Peyer's patch (tissue), 4 donors: ENCODE data around the gene PGAM1.

Experiments used
- POLR2A ChIP-seq, 2 donors: fragments of 450-650 bp; IDR thresholded peaks; one replicate each; pipeline ENCODE4 v1.5.1; 2017; ENCODE audit warnings: antibody characterized with exemption in 2 of 2, mild to moderate bottlenecking in 2 of 2, moderate library complexity in 2 of 2
- TF ChIP-seq, protein P1 (sequence below), 6 experiments: fragments of 450-650 bp in 4 of 6; fragments of 200-600 bp in 2 of 6; sonication (generic) in 1 of 6; IDR thresholded peaks; one replicate each; pipeline ENCODE4 v1.5.1; 2017 to 2019; ENCODE audit warnings: antibody characterized with exemption in 6 of 6, mild to moderate bottlenecking in 3 of 6, moderate library complexity in 1 of 6

DNA sequence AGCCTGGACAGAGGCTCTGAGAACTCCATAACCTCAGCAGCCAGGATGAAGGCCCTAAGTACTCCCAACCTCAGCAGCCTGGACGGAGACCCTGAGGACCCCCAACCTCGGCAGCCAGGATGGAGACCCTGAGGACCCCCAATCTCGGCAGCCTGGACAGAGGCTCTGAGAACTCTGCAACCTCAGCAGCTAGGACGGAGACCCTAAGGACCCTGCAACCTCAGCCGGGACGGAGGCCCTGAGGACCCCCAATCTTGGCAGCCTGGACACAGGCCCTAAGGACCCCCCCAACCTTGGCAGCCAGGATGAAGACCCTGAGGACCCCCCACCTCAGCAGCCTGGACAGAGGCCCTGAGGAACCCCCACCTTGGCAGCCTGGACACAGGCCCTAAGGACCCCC is 41.4 kb upstream of the PGAM1 start:
- TF ChIP-seq, protein P1, sequence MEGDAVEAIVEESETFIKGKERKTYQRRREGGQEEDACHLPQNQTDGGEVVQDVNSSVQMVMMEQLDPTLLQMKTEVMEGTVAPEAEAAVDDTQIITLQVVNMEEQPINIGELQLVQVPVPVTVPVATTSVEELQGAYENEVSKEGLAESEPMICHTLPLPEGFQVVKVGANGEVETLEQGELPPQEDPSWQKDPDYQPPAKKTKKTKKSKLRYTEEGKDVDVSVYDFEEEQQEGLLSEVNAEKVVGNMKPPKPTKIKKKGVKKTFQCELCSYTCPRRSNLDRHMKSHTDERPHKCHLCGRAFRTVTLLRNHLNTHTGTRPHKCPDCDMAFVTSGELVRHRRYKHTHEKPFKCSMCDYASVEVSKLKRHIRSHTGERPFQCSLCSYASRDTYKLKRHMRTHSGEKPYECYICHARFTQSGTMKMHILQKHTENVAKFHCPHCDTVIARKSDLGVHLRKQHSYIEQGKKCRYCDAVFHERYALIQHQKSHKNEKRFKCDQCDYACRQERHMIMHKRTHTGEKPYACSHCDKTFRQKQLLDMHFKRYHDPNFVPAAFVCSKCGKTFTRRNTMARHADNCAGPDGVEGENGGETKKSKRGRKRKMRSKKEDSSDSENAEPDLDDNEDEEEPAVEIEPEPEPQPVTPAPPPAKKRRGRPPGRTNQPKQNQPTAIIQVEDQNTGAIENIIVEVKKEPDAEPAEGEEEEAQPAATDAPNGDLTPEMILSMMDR (IDR thresholded peaks at IDR 0.05), result no peak
- no peak for TF ChIP-seq POLR2A (IDR thresholded peaks at IDR 0.05)
